H1 (cell line): Measurements from ENCODE around the gene PAK6. TPM values are rescaled to one million over a fixed set of nuclear protein-coding genes. Genes with fewer than 3 reads are reported as not detected.

Source experiments
- CBX5 ChIP-seq: fragments of 300-800, 300-1000 bp; sonication (generic); IDR thresholded peaks from 2 replicates; pipeline ENCODE4 v1.7.1; 2016; ENCODE audit warnings: antibody characterized with exemption, low read length, low read depth
- HDAC6 ChIP-seq: IDR thresholded peaks from one replicate; pipeline ENCODE4 v1.7.1; 2012; ENCODE audit warnings: low read depth, mild to moderate bottlenecking, inconsistent platforms, low read length, moderate library complexity
- JUND ChIP-seq: IDR thresholded peaks from 2 replicates; pipeline ENCODE4 v1.6.1; 2011; ENCODE audit warnings: mild to moderate bottlenecking, improper control_type of control experiment, low read length
- SAP30 ChIP-seq: fragments of 300-600 bp; sonication (generic); IDR thresholded peaks from 2 replicates; pipeline ENCODE4 v1.7.1; 2012; ENCODE audit warnings: low read length, moderate library complexity, mild to moderate bottlenecking, inconsistent platforms; ENCODE audit not compliant: insufficient read depth, insufficient replicate concordance
- TAF1 ChIP-seq: IDR thresholded peaks from 2 replicates; pipeline ENCODE4 v1.6.1; 2011; ENCODE audit warnings: mild to moderate bottlenecking, low read depth, low read length
- TCF12 ChIP-seq: IDR thresholded peaks from 2 replicates; pipeline ENCODE4 v1.6.1; 2011; ENCODE audit warnings: low read depth, mild to moderate bottlenecking, low read length
- polyA plus RNA-seq, 7 experiments: library from polyadenylated mRNA; depleted of rRNA in 3 of 7; stranded (reverse) in 5 of 7; unstranded in 2 of 7; fragments of >200 nt in 5 of 7; fragments of 200-250 nt in 2 of 7; gene quantifications; 1 replicate in 5 of 7; 2 replicates in 1 of 7; 4 replicates in 1 of 7; pipeline versions ENCODE4 v1.2.1 to v1.2.3, GENCODE V29; 2011 to 2013; ENCODE audit warnings: missing spikeins in 2 of 7, mixed read lengths in 2 of 7
- total RNA-seq: library from RNA; stranded (reverse); fragmentation: NEBNext Ultra II Directional; extraction: Animal tissue kit (Norgen Biotek cat#: 25700); gene quantifications from 2 replicates; pipeline ENCODE4 v1.2.1, GENCODE V29; 2021

PAK6 gene
- total and polyA plus RNA-seq, 2 of the 8 experiments (the other 6 are each of a cell fraction or from before 2014, with no cell fraction given) = 6.9 to 9.4 TPM

- TF ChIP-seq CBX5 (no peak), SAP30 (no peak), JUND (no peak), TCF12 (no peak), TAF1 (no peak), HDAC6 (no peak)
Observed at GRCh38 chr15:40314723-40315276, 75.9 kb downstream of the PAK6 start (continued).
